Measurements from ENCODE around the gene TDP2.
"Not testable (repeated sequence)": the region's sequence is repeated elsewhere in the genome, so short reads cannot be mapped to it uniquely, and the experiment has no call there.

Gene TDP2

DNA sequence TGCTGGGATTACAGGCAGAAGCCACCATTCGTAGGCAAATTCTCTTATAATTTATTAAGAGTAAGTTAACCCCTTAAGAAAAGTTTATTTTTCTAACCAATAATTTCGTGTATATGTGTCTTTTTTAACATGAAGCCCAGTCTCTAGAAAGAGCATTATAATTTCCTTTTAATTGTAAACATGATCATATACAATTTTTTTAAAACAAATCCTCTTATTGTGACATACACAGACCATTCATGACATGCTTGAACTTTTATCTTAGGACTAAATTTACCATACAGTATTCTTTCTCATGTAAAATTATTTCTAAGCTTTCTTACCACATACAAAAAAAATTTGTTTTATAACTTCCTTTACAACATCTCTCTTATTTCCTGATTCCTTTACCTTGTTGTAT is 6.9 kb upstream of the TDP2 start:
- no peaks in the 10 kb centered on the region for H4K20me1 ChIP-seq (ENCODE audit: insufficient read depth)
- no peaks in the 10 kb centered on the region for H3K36me3 ChIP-seq (ENCODE audit: insufficient read depth)
- no peak overlapping the region for H3K27ac ChIP-seq
- no peak overlapping the region for H3K9ac ChIP-seq
- H3K27me3 ChIP-seq (ENCODE audit: insufficient read depth, low read depth), result no peaks in the 10 kb centered on the region
- H3K4me3 ChIP-seq (IDR thresholded peaks at IDR 0.05; ENCODE audit: insufficient read depth, low read depth, low read length), result no peak overlapping the region
- no peaks in the 10 kb centered on the region for H3K79me2 ChIP-seq (ENCODE audit: insufficient read depth, low read depth)
- H3K4me1 ChIP-seq (ENCODE audit: low read depth, poor library complexity, severe bottlenecking), result peaks cover 2% of the 10 kb centered on the region
- H2AFZ ChIP-seq (ENCODE audit: low read depth), result no peak overlapping the region
- no peak overlapping the region for H3K4me2 ChIP-seq
- TF ChIP-seq, protein P1, sequence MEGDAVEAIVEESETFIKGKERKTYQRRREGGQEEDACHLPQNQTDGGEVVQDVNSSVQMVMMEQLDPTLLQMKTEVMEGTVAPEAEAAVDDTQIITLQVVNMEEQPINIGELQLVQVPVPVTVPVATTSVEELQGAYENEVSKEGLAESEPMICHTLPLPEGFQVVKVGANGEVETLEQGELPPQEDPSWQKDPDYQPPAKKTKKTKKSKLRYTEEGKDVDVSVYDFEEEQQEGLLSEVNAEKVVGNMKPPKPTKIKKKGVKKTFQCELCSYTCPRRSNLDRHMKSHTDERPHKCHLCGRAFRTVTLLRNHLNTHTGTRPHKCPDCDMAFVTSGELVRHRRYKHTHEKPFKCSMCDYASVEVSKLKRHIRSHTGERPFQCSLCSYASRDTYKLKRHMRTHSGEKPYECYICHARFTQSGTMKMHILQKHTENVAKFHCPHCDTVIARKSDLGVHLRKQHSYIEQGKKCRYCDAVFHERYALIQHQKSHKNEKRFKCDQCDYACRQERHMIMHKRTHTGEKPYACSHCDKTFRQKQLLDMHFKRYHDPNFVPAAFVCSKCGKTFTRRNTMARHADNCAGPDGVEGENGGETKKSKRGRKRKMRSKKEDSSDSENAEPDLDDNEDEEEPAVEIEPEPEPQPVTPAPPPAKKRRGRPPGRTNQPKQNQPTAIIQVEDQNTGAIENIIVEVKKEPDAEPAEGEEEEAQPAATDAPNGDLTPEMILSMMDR (conservative IDR thresholded peaks at IDR 0.05; ENCODE audit: low read depth, low read length), result no peak

- Histone ChIP-seq H3K9ac (no peak overlapping the region), H3K4me2 (no peak overlapping the region), H3K27ac (no peak overlapping the region), H4K20me1 (ENCODE audit: insufficient read depth) (no peaks in the 10 kb centered on the region), H3K36me3 (ENCODE audit: insufficient read depth) (no peaks in the 10 kb centered on the region), H3K27me3 (ENCODE audit: insufficient read depth, low read depth) (no peaks in the 10 kb centered on the region), H3K4me3 (IDR thresholded peaks at IDR 0.05; ENCODE audit: insufficient read depth, low read depth, low read length) (no peak overlapping the region), H3K79me2 (ENCODE audit: insufficient read depth, low read depth) (no peaks in the 10 kb centered on the region), H2AFZ (ENCODE audit: low read depth) (no peak overlapping the region), H3K4me1 (ENCODE audit: low read depth, poor library complexity, severe bottlenecking) (peaks cover 10% of the 10 kb centered on the region)
- TF ChIP-seq, protein P1 (conservative IDR thresholded peaks at IDR 0.05; ENCODE audit: low read depth, low read length), result no peak
Measured at GRCh38 chr6:24672620-24673182, 6.0 kb upstream of the TDP2 start.

DNA sequence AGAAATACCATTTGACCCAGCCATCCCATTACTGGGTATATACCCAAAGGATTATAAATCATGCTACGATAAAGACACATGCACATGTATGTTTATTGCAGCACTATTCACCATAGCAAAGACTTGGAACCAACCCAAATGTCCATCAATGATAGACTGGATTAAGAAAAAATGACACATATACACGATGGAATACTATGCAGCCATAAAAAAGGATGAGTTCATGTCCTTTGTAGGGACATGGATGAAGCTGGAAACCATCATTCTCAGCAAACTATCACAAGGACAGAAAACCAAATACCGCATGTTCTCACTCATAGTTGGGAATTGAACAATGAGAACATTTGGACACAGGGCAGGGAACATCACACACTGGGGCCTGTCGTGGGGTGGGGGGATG is 4.4 kb upstream of the TDP2 start:
- H3K27me3 ChIP-seq (ENCODE audit: insufficient read depth, low read depth); H3K79me2 ChIP-seq (ENCODE audit: insufficient read depth, low read depth); H3K4me2 ChIP-seq; H3K27ac ChIP-seq; H3K9ac ChIP-seq; H4K20me1 ChIP-seq (ENCODE audit: insufficient read depth); H2AFZ ChIP-seq (ENCODE audit: low read depth); H3K36me3 ChIP-seq (ENCODE audit: insufficient read depth); H3K4me3 ChIP-seq (IDR thresholded peaks at IDR 0.05; ENCODE audit: insufficient read depth, low read depth, low read length): not testable (repeated sequence)
- H3K4me1 ChIP-seq (ENCODE audit: low read depth, poor library complexity, severe bottlenecking), result peaks cover 12% of the 10 kb centered on the region

DNA sequence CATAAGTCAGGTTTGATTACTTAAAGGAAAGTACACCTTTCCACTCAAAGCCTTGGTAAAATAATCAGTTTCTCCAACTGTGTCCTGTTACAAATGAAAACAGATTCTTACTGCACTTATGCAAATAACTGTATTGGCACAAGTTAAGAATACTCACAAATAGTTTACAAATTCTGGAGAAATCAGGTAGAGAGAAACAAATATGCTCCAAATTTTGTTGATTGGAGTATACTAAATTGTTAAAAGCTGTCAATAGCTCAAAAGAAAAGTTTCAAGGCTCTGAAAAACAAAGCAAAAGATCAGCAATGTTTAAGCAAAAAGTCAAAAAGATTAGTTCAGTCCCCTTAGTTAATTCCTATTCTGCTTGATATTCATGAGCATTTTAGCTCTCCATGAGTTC is 3.8 kb upstream of the TDP2 start:
- not testable (repeated sequence) for H3K36me3 ChIP-seq (ENCODE audit: insufficient read depth); H3K79me2 ChIP-seq (ENCODE audit: insufficient read depth, low read depth); H3K27me3 ChIP-seq (ENCODE audit: insufficient read depth, low read depth); H3K4me3 ChIP-seq (IDR thresholded peaks at IDR 0.05; ENCODE audit: insufficient read depth, low read depth, low read length); H3K27ac ChIP-seq; H4K20me1 ChIP-seq (ENCODE audit: insufficient read depth); H3K4me2 ChIP-seq; H3K9ac ChIP-seq; H2AFZ ChIP-seq (ENCODE audit: low read depth)
- H3K4me1 ChIP-seq (ENCODE audit: low read depth, poor library complexity, severe bottlenecking), result peaks cover 15% of the 10 kb centered on the region

- no peaks in the 10 kb centered on the region for H3K27me3 ChIP-seq (ENCODE audit: insufficient read depth, low read depth)
- H3K27ac ChIP-seq, result no peak overlapping the region
- H2AFZ ChIP-seq (ENCODE audit: low read depth), result no peak overlapping the region
- no peaks in the 10 kb centered on the region for H3K36me3 ChIP-seq (ENCODE audit: insufficient read depth)
- peaks cover 24% of the 10 kb centered on the region for H3K4me1 ChIP-seq (ENCODE audit: low read depth, poor library complexity, severe bottlenecking)
- TF ChIP-seq, protein P1 (conservative IDR thresholded peaks at IDR 0.05; ENCODE audit: low read depth, low read length), result no peak
- no peaks in the 10 kb centered on the region for H4K20me1 ChIP-seq (ENCODE audit: insufficient read depth)
- peaks cover 12% of the 10 kb centered on the region for H3K79me2 ChIP-seq (ENCODE audit: insufficient read depth, low read depth)
- H3K4me2 ChIP-seq, result no peak overlapping the region
- H3K4me3 ChIP-seq (IDR thresholded peaks at IDR 0.05; ENCODE audit: insufficient read depth, low read depth, low read length), result no peak overlapping the region
- no peak overlapping the region for H3K9ac ChIP-seq
Measured at GRCh38 chr6:24668997-24669361, 2.3 kb upstream of the TDP2 start.

- not testable (repeated sequence) for H2AFZ ChIP-seq (ENCODE audit: low read depth); H4K20me1 ChIP-seq (ENCODE audit: insufficient read depth); H3K36me3 ChIP-seq (ENCODE audit: insufficient read depth); H3K27ac ChIP-seq; H3K9ac ChIP-seq; H3K27me3 ChIP-seq (ENCODE audit: insufficient read depth, low read depth); H3K4me3 ChIP-seq (IDR thresholded peaks at IDR 0.05; ENCODE audit: insufficient read depth, low read depth, low read length)
- Histone ChIP-seq H3K79me2 (ENCODE audit: insufficient read depth, low read depth) (peaks cover 12% of the 10 kb centered on the region), H3K4me2 (peak overlapping the region; percentile 56), H3K4me1 (ENCODE audit: low read depth, poor library complexity, severe bottlenecking) (peaks cover 24% of the 10 kb centered on the region)
Measured at GRCh38 chr6:24668066-24668996, 1.6 kb upstream of the TDP2 start.
